Endothelial cell of umbilical vein (primary cell): ENCODE data around the gene WBP1L. TPM values are rescaled to one million over a fixed set of nuclear protein-coding genes. Genes with fewer than 3 reads are reported as not detected.

Source experiments
- BruUV-seq: library from RNA; stranded (reverse); fragments of 400-500 nt; replicated peaks from 2 replicates; lab custom pipeline; 2021; lab: Mats Ljungman, UMichigan
- CTCF ChIA-PET: fragments of 300-600, 350-600 bp; sonication (Branson Sonifier 250); formaldehyde crosslinking; loops from one replicate; lab custom pipeline; 2021; ENCODE audit warnings: antibody characterized with exemption, inconsistent platforms; lab: Charles Lee
- POLR2A ChIA-PET: fragments of 300-600, 350-600 bp; sonication (Branson Sonifier 250); formaldehyde crosslinking; loops from one replicate; lab custom pipeline; 2021; ENCODE audit warnings: antibody characterized with exemption, inconsistent platforms; lab: Charles Lee
- DNase-seq: peaks from one replicate; pipeline ENCODE4 v3.0.0-alpha.2; 2011; ENCODE audit warnings: low read depth, low spot score
- FAIRE-seq: peaks from 2 replicates; lab custom pipeline; 2011; peaks lifted over from hg19 to GRCh38; lab: Jason Lieb, UNC
- H2AFZ ChIP-seq: 2 replicates; pipeline ENCODE4 v1.6.0; 2012; ENCODE audit warnings: low read depth, low read length, control low read depth, inconsistent platforms
- H3K27ac ChIP-seq: 2 replicates; pipeline ENCODE4 v1.5.1; 2011; ENCODE audit warnings: low read depth, mild to moderate bottlenecking, control low read depth, low read length, moderate library complexity; ENCODE audit not compliant: insufficient read depth
- H3K27me3 ChIP-seq, 2 experiments: 2 replicates each; pipeline versions ENCODE4 v1.6.0 to v1.6.1; 2011; ENCODE audit warnings: low read length in 2 of 2, mixed read lengths in 1 of 2; ENCODE audit not compliant: control insufficient read depth in 2 of 2, insufficient read depth in 2 of 2
- H3K36me3 ChIP-seq, 2 experiments: 2 replicates in 1 of 2; 3 replicates in 1 of 2; pipeline ENCODE4 v1.5.1; 2011; ENCODE audit warnings: low read length in 2 of 2, mild to moderate bottlenecking in 1 of 2, moderate library complexity in 1 of 2; ENCODE audit not compliant: control insufficient read depth in 2 of 2, insufficient read depth in 2 of 2; ENCODE audit errors: extremely low read depth in 1 of 2
- H3K4me1 ChIP-seq: 3 replicates; pipeline ENCODE4 v1.5.1; 2011; ENCODE audit warnings: mild to moderate bottlenecking, low read length; ENCODE audit not compliant: control insufficient read depth, insufficient read depth; ENCODE audit errors: extremely low read depth
- H3K4me2 ChIP-seq: 2 replicates; pipeline ENCODE4 v1.6.1; 2011; ENCODE audit warnings: low read length, control low read depth, mixed read lengths; ENCODE audit not compliant: insufficient read depth
- H3K4me3 ChIP-seq, 3 experiments: fragments of 200-600 bp in 1 of 3; sonication (generic), shearing (Covaris generic) in 1 of 3; replicated peaks in 1 of 3; 2 replicates each; pipeline ENCODE4 v1.5.1; 2011 to 2016; ENCODE audit warnings: control low read depth in 3 of 3, low read length in 3 of 3, mild to moderate bottlenecking in 2 of 3, inconsistent platforms in 1 of 3, low read depth in 1 of 3, moderate library complexity in 1 of 3; ENCODE audit not compliant: insufficient read depth in 1 of 3
- H3K79me2 ChIP-seq: 2 replicates; pipeline ENCODE4 v1.6.0; 2012; ENCODE audit warnings: low read length, inconsistent platforms; ENCODE audit not compliant: control insufficient read depth, insufficient read depth
- H3K9ac ChIP-seq: replicated peaks from 2 replicates; pipeline ENCODE3; 2011; ENCODE audit warnings: low read length, control low read depth; ENCODE audit not compliant: insufficient read depth; ENCODE audit errors: extremely low read depth
- H3K9me1 ChIP-seq: replicated peaks from 3 replicates; pipeline ENCODE4 v1.6.0; 2011; ENCODE audit warnings: mild to moderate bottlenecking, low read length; ENCODE audit not compliant: control insufficient read depth, insufficient read depth; ENCODE audit errors: extremely low read depth
- H3K9me3 ChIP-seq: replicated peaks from 2 replicates; pipeline ENCODE4 v1.5.1; 2012; ENCODE audit warnings: low read length, inconsistent platforms; ENCODE audit not compliant: control insufficient read depth, insufficient read depth
- H4K20me1 ChIP-seq: replicated peaks from 2 replicates; pipeline ENCODE3; 2011; ENCODE audit warnings: mild to moderate bottlenecking, low read length; ENCODE audit not compliant: control insufficient read depth, insufficient read depth; ENCODE audit errors: extremely low read depth
- EZH2 ChIP-seq: IDR thresholded peaks from 2 replicates; pipeline ENCODE4 v1.6.1; 2012; ENCODE audit warnings: borderline replicate concordance, low read depth, mild to moderate bottlenecking, moderate library complexity, low read length, inconsistent platforms; ENCODE audit not compliant: severe bottlenecking
- FOS ChIP-seq: IDR thresholded peaks from 2 replicates; pipeline ENCODE4 v1.6.1; 2011; ENCODE audit warnings: mild to moderate bottlenecking, low read length, moderate library complexity, borderline replicate concordance; ENCODE audit not compliant: insufficient read depth
- GATA2 ChIP-seq: IDR thresholded peaks from 2 replicates; pipeline ENCODE4 v1.7.0; 2011; ENCODE audit warnings: low read depth, mild to moderate bottlenecking, moderate library complexity, mixed read lengths, low read length; ENCODE audit not compliant: insufficient read length, insufficient read depth
- JUN ChIP-seq: IDR thresholded peaks from 2 replicates; pipeline ENCODE4 v1.6.1; 2011; ENCODE audit warnings: borderline replicate concordance, low read depth; ENCODE audit not compliant: insufficient read length, insufficient read depth
- MYC ChIP-seq: IDR thresholded peaks from one replicate; pipeline ENCODE4 v1.6.1; 2011; ENCODE audit warnings: mild to moderate bottlenecking, low read depth, low read length
- POLR2A ChIP-seq: IDR thresholded peaks from 2 replicates; pipeline ENCODE4 v1.6.1; 2012; ENCODE audit warnings: low read depth, mild to moderate bottlenecking, control low read depth, low read length
- POLR2AphosphoS5 ChIP-seq: IDR thresholded peaks from 2 replicates; pipeline ENCODE4 v1.6.1; 2012; ENCODE audit warnings: low read depth, mild to moderate bottlenecking, control low read depth, low read length, moderate library complexity; ENCODE audit not compliant: insufficient read depth
- dilution Hi-C: fragments of 300-500 bp; cut with MboI; formaldehyde crosslinking; loops from one replicate; pipeline ENCODE4 v1.15.0; 2019; ENCODE audit warnings: low sequenced_read_pairs; ENCODE audit not compliant: extremely low pct_ligation_motif_present
- intact Hi-C: fragments of 100-400 bp; cut with micrococcal nuclease; formaldehyde crosslinking; loops from one replicate; pipeline ENCODE4 v1.10.0; 2022
- polyA plus RNA-seq, 4 experiments: library from polyadenylated mRNA; depleted of rRNA in 3 of 4; stranded (reverse) in 3 of 4; unstranded in 1 of 4; fragments of >200 nt; gene quantifications; 2 replicates each; pipeline versions ENCODE4 v1.2.1 to v1.2.3, GENCODE V29; 2011 to 2012; ENCODE audit warnings: missing spikeins in 1 of 4
- total RNA-seq: library from RNA; stranded (reverse); gene quantifications from 2 replicates; pipeline ENCODE4 v1.2.3, GENCODE V29; 2021
- TF ChIP-seq, protein P1 (sequence below), 2 donors: IDR thresholded peaks; 1 replicate in 1 of 2; 2 replicates in 1 of 2; pipeline ENCODE4 v1.5.1; 2011; ENCODE audit warnings: low read length in 2 of 2, mild to moderate bottlenecking in 2 of 2, moderate library complexity in 2 of 2, control low read depth in 1 of 2, inconsistent platforms in 1 of 2, low read depth in 1 of 2; ENCODE audit not compliant: insufficient read depth in 1 of 2; ENCODE audit errors: extremely low read depth in 1 of 2
- TF ChIP-seq, protein P2 (sequence below): IDR thresholded peaks from 2 replicates; pipeline ENCODE4 v1.6.1; 2011; ENCODE audit not compliant: insufficient read depth, insufficient read length

Gene WBP1L
- total and polyA plus RNA-seq, 2 donors (not counting 3 experiments of a cell fraction or from before 2014, with no cell fraction given), result 46.0 to 70.3 TPM

DNA sequence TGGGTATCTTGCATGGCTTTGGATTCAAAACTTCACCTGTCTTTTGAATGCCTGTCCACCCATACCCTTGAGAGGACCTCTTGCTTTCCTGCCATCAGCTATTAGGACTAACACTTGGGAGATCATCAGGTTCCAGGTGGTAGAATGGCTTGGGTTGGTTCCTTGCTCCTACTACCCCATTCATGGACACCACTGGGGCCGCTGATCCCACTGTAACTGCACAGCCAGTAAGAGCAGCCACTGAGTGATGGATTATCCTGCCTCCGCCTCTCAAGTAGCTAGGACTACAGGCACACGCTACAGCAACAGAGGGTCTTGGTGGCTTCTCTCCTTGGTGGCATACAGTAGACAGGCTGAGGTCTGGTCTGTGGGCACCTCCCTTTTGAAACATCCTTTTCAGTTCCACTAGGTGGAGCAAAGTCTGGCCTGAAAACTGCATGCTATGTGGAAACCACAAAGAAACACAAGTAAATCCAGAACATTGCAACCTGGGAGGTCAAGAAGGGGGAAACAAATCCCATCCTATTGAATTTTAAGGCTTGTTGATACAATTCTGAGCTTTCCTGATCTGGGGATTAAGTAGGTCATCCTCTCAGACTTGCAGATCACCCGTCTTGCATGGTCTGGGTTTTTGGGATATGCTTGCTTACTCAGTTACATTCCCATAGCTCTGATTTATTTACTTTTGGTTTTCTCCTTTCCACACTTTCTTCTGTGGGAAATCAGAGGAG is 9.4 kb downstream of the WBP1L start:
- ChIA-PET POLR2A (no interaction called here), CTCF (interaction anchor here (0.6 to 3.9 kb wide), 46 partner anchors 9 to 478 kb away, joined by 3 to 51 read pairs (median 4); partner anchors contain the start of genes CNNM2 and WBP1L)
- peak; percentile 91 for FAIRE-seq
- H2AFZ ChIP-seq, result no peak overlapping the region
- H4K20me1 ChIP-seq, result no peaks in the 10 kb centered on the region
- no peak for TF ChIP-seq MYC
- TF ChIP-seq, protein P1, sequence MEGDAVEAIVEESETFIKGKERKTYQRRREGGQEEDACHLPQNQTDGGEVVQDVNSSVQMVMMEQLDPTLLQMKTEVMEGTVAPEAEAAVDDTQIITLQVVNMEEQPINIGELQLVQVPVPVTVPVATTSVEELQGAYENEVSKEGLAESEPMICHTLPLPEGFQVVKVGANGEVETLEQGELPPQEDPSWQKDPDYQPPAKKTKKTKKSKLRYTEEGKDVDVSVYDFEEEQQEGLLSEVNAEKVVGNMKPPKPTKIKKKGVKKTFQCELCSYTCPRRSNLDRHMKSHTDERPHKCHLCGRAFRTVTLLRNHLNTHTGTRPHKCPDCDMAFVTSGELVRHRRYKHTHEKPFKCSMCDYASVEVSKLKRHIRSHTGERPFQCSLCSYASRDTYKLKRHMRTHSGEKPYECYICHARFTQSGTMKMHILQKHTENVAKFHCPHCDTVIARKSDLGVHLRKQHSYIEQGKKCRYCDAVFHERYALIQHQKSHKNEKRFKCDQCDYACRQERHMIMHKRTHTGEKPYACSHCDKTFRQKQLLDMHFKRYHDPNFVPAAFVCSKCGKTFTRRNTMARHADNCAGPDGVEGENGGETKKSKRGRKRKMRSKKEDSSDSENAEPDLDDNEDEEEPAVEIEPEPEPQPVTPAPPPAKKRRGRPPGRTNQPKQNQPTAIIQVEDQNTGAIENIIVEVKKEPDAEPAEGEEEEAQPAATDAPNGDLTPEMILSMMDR (IDR thresholded peaks at IDR 0.05; ENCODE audit: extremely low read depth in 1 of 2, insufficient read depth in 1 of 2, low read depth in 1 of 2, low read length in 2 of 2), result peak; percentile 65 to 70
- dilution Hi-C loops, result no loop called here
- BruUV-seq, result no TSS peak
- H3K4me2 ChIP-seq, result peak overlapping the region; percentile 21
- no peak overlapping the region for H3K9ac ChIP-seq
- no peaks in the 10 kb centered on the region for H3K9me1 ChIP-seq
- peaks cover 7% of the 10 kb centered on the region for H3K4me1 ChIP-seq
- no peaks in the 10 kb centered on the region for H3K9me3 ChIP-seq
- H3K27me3 ChIP-seq, result no peaks in the 10 kb centered on the region
- no peak overlapping the region for H3K4me3 ChIP-seq
- peak; percentile 87 for DNase-seq
- peak overlapping the region; percentile 24 for H3K27ac ChIP-seq
- H3K79me2 ChIP-seq, result peaks cover 14% of the 10 kb centered on the region
- intact Hi-C loops, result loop anchor here (1.0 kb wide), 6 partner anchors 23 to 82 kb away; no protein-coding TSS in a partner anchor
- no peaks in the 10 kb centered on the region for H3K36me3 ChIP-seq

DNA sequence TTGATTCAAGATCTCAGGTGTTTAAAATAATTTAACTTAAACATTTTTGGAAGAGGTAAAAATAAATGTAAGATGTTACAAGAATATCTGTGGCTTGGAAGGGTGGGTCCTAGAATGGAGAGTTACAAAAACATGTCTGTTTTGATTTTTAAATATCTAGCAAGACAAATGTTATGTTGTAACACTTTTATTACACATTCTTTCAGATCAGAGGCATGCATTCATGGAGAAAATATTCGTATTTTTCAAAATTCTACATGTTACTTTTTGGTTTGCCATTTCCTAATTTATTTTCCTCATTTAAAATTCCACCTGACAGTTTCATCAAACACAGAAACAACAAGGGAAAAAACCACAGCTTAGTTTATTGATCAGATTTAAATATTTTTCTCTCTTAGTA is 10.0 kb downstream of the WBP1L start:
- H2AFZ ChIP-seq, result no peak overlapping the region
- no peaks in the 10 kb centered on the region for H3K9me1 ChIP-seq
- no peaks in the 10 kb centered on the region for H4K20me1 ChIP-seq
- CTCF ChIA-PET, result interaction anchor here (0.6 to 3.9 kb wide), 33 partner anchors 10 to 477 kb away, joined by 3 to 51 read pairs (median 4); partner anchors contain the start of genes CNNM2 and WBP1L
- H3K4me1 ChIP-seq, result peaks cover 11% of the 10 kb centered on the region
- intact Hi-C loops (loop anchor here (1.0 kb wide), 6 partner anchors 23 to 82 kb away; no protein-coding TSS in a partner anchor), dilution Hi-C loops (no loop called here)
- FAIRE-seq, result peak; percentile 58
- H3K36me3 ChIP-seq, result no peaks in the 10 kb centered on the region
- peak overlapping the region; percentile 21 for H3K4me2 ChIP-seq
- peak overlapping the region; percentile 24 for H3K27ac ChIP-seq
- no peaks in the 10 kb centered on the region for H3K9me3 ChIP-seq
- no peak for DNase-seq
- BruUV-seq, result no TSS peak
- TF ChIP-seq POLR2A (no peak), MYC (no peak), FOS (no peak), JUN (no peak), POLR2AphosphoS5 (no peak), EZH2 (no peak), GATA2 (no peak)
- TF ChIP-seq, protein P1 (IDR thresholded peaks at IDR 0.05; ENCODE audit: extremely low read depth in 1 of 2, insufficient read depth in 1 of 2, low read depth in 1 of 2, low read length in 2 of 2), result no peak
- TF ChIP-seq, protein P2, sequence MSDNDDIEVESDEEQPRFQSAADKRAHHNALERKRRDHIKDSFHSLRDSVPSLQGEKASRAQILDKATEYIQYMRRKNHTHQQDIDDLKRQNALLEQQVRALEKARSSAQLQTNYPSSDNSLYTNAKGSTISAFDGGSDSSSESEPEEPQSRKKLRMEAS, result no peak
- no peak overlapping the region for H3K4me3 ChIP-seq
- H3K9ac ChIP-seq, result no peak overlapping the region
- peaks cover 11% of the 10 kb centered on the region for H3K79me2 ChIP-seq
- no peaks in the 10 kb centered on the region for H3K27me3 ChIP-seq
- POLR2A ChIA-PET, result no interaction called here
